A549 (cell line): ENCODE results near the gene USP15.

Source experiments
- BCL3 ChIP-seq: fragments of >200 bp; sonication (Bioruptor Twin); formaldehyde crosslinking; IDR thresholded peaks from 3 replicates; pipeline ENCODE4 v1.6.1; 2016
- CTCF ChIP-seq: fragments of >200 bp; sonication (Bioruptor Twin); formaldehyde crosslinking; IDR thresholded peaks from 3 replicates; pipeline ENCODE4 v1.5.1; 2016
- EP300 ChIP-seq, 2 experiments: fragments of >200 bp; sonication (Bioruptor Twin); formaldehyde crosslinking; IDR thresholded peaks; 2 replicates in 1 of 2; 3 replicates in 1 of 2; pipeline ENCODE4 v1.6.1; 2016 to 2017
- HOXA7 ChIP-seq: fragments of 250-450 bp; sonication (Bioruptor Pico); IDR thresholded peaks from 2 replicates; pipeline ENCODE4 v1.5.0; 2020; ENCODE audit warnings: mild to moderate bottlenecking, moderate library complexity
- JUN ChIP-seq, 2 experiments: fragments of >200 bp; sonication (Bioruptor Twin); formaldehyde crosslinking; IDR thresholded peaks; 2 replicates in 1 of 2; 3 replicates in 1 of 2; pipeline ENCODE4 v1.6.1; 2016 to 2017
- MAX ChIP-seq: IDR thresholded peaks from 2 replicates; pipeline ENCODE4 v1.6.1; 2012
- MAZ ChIP-seq: fragments of 150-350 bp; IDR thresholded peaks from 2 replicates; pipeline ENCODE4 v1.6.1; 2014; ENCODE audit warnings: antibody characterized with exemption, low read depth, low read length, borderline replicate concordance
- MYC ChIP-seq: IDR thresholded peaks from 2 replicates; pipeline ENCODE4 v1.6.1; 2012; ENCODE audit warnings: mild to moderate bottlenecking, inconsistent platforms, low read length, improper control_type of control experiment, borderline replicate concordance
- PHF8 ChIP-seq: fragments of 200-600 bp; sonication (generic); IDR thresholded peaks from 2 replicates; pipeline ENCODE4 v1.6.1; 2016; ENCODE audit warnings: low read depth, mild to moderate bottlenecking, antibody characterized with exemption, moderate library complexity, borderline replicate concordance
- POLR2A ChIP-seq: IDR thresholded peaks from 2 replicates; pipeline ENCODE4 v1.6.1; 2012; ENCODE audit warnings: mild to moderate bottlenecking, low read length
- RFX5 ChIP-seq: fragments of 450-650 bp; IDR thresholded peaks from 2 replicates; pipeline ENCODE4 v1.7.1; 2014; ENCODE audit warnings: antibody characterized with exemption, mild to moderate bottlenecking, moderate library complexity
- SREBF2 ChIP-seq: fragments of 450-650 bp; IDR thresholded peaks from 2 replicates; pipeline ENCODE4 v1.6.1; 2014; ENCODE audit warnings: mild to moderate bottlenecking, moderate library complexity
- ZSCAN20 ChIP-seq: fragments of 250-450 bp; sonication (Bioruptor Pico); IDR thresholded peaks from 2 replicates; pipeline ENCODE4 v1.8.0; 2022; ENCODE audit warnings: mild to moderate bottlenecking, moderate library complexity

DNA sequence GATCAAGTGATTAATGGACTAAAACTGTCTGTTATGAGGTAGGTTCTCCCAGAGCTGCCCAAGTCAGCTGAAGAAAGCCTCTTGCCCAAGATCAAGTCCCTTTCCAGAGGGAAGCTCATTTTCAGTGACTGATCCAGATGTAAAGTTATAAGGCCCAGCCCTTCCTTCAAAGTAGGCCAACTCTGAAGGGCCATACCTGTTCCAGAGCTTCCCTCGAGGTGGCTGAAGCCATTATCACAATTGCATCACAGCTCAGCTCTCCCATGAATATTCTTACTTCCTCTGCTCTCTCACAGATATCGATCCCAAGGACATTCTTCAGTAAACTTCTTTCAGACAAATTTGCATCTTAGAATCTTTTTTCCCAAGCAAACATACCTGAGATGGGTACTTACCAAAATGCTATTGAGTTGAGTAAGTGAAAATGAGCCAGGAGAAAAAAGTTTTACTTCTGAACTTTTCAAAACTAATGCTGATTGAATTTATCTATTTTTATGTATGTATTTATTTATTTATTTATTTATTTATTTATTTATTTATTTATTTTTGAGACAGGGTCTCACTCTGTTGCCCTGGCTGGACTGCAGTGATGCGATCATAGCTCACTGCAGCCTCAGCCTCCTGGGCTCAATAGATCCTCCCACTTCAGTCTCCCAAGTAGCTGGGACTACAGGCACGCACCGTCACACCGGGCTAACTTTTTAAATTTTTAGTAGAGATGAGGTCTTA lies 42.6 kb upstream of the USP15 start:
- no peak for TF ChIP-seq CTCF
- no peak for TF ChIP-seq POLR2A
- no peak for TF ChIP-seq BCL3
- TF ChIP-seq SREBF2 = no peak
- TF ChIP-seq HOXA7 (CRISPR knock-in tag) = no peak
- TF ChIP-seq MYC = no peak
- no peak for TF ChIP-seq MAX
- no peak for TF ChIP-seq MAZ
- TF ChIP-seq ZSCAN20 (CRISPR knock-in tag) = no peak
- TF ChIP-seq EP300 (IDR thresholded peaks at IDR 0.05) = no peak
- no peak for TF ChIP-seq PHF8
- TF ChIP-seq RFX5 = no peak
- TF ChIP-seq JUN (IDR thresholded peaks at IDR 0.05) = no peak
